ENCODE measurements around the gene PRKCH. TPM values are rescaled to one million over a fixed set of nuclear protein-coding genes. Genes with fewer than 3 reads are reported as not detected.

The PRKCH gene
- total RNA-seq, 4 donors from 2014 or later: 17.9 to 28.7 (median 25.0) TPM

DNA sequence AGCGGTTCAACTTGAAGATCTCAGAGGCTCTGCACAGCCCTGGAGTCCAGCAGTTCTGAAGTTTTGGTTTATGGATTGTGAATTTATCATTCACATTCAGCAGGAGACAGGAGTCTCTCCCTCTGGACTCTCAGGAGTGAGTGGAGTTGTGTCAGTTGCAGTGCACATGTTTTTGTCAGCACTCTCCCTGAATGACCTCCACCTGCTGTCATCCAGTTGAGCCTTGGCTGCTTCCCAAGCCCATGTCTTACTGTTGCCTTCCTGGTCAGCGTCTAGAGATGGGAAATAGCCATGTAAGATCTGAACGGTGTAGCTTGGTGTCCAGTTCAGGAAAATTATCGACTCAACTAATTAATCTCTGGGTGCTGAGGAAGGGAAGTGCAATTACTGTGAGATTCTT, 133.2 kb downstream of the PRKCH start:
- no peak for ATAC-seq
- Histone ChIP-seq H3K4me3 (no peak overlapping the region), H3K36me3 (peaks cover 0 to 12% of the 10 kb centered on the region in 2 donors), H3K27me3 (peaks cover 7% of the 10 kb centered on the region), H3K4me1 (no peaks in the 10 kb centered on the region), H3K9me3 (no peaks in the 10 kb centered on the region), H3K27ac (no peak overlapping the region)
- TF ChIP-seq, protein P1, sequence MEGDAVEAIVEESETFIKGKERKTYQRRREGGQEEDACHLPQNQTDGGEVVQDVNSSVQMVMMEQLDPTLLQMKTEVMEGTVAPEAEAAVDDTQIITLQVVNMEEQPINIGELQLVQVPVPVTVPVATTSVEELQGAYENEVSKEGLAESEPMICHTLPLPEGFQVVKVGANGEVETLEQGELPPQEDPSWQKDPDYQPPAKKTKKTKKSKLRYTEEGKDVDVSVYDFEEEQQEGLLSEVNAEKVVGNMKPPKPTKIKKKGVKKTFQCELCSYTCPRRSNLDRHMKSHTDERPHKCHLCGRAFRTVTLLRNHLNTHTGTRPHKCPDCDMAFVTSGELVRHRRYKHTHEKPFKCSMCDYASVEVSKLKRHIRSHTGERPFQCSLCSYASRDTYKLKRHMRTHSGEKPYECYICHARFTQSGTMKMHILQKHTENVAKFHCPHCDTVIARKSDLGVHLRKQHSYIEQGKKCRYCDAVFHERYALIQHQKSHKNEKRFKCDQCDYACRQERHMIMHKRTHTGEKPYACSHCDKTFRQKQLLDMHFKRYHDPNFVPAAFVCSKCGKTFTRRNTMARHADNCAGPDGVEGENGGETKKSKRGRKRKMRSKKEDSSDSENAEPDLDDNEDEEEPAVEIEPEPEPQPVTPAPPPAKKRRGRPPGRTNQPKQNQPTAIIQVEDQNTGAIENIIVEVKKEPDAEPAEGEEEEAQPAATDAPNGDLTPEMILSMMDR (IDR thresholded peaks at IDR 0.05): no peak
- TF ChIP-seq EP300 (IDR thresholded peaks at IDR 0.05) (no peak), POLR2AphosphoS5 (IDR thresholded peaks at IDR 0.05) (no peak), POLR2A (IDR thresholded peaks at IDR 0.05) (no peak)
- 11 to 61% methylated on average over 2 of the region's 4 CpGs for WGBS, 2 donors (ENCODE audit: low coverage in 1 of 2)

DNA sequence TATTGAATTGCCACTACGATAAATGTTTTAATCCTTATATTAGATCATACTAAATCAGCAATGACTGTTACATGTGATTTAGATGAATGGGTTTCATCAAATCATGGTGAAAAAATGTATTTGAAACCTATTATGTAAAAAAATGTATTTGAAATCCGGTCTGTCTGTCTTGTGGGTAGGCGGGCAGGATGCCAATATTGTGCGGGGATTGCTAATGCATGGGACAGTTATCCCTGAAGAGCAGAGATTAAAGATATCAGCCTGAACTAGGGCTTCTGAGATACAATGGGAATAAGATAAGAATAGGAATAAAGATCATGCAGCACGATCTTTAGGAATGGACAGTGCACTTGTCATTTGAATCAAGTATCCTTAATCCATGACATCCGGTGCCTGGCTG, 134.0 kb downstream of the PRKCH start:
- ATAC-seq: no peak
- WGBS, 2 donors (ENCODE audit: low coverage in 1 of 2): 86 to 90% methylated on average over 6 of the region's 6 CpGs

DNA sequence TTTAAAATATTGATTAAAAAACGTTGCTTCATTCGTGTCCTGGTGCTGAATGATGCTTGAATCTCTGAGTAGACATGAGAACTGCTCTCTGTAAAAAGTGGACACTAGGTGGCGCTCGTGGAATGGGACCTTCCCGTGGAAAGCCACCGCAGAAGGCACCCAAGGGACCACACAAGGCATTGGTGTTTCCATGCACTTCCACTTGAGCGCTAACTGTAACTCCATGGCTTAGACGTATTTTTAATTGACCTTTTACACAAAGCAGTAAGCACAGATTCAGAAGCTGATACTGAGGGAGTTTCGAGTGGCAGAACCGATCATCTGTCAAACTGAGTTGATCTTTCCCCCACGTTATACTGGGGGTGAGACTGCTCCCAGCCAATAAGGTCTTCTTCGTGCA, 135.3 kb downstream of the PRKCH start:
- WGBS, 2 donors (ENCODE audit: low coverage in 1 of 2): 16 to 32% methylated on average over 7 to 12 of the region's 12 CpGs
- Histone ChIP-seq H3K27me3 (peaks cover 7% of the 10 kb centered on the region), H3K9me3 (no peaks in the 10 kb centered on the region), H3K36me3 (peaks cover 0 to 12% of the 10 kb centered on the region in 2 donors), H3K27ac (no peak overlapping the region), H3K4me3 (no peak overlapping the region), H3K4me1 (no peaks in the 10 kb centered on the region)
- ATAC-seq: peak; percentile 73
- TF ChIP-seq, protein P1 (IDR thresholded peaks at IDR 0.05): peak; percentile 76 to 90 (median 80)
- TF ChIP-seq POLR2A (IDR thresholded peaks at IDR 0.05): no peak

More for the DNA sequence above, 134.0 kb downstream of the PRKCH start:
- no peak overlapping the region for H3K27ac ChIP-seq
- no peaks in the 10 kb centered on the region for H3K9me3 ChIP-seq
- H3K36me3 ChIP-seq: peaks cover 0 to 12% of the 10 kb centered on the region in 2 donors
- no peaks in the 10 kb centered on the region for H3K4me1 ChIP-seq
- H3K4me3 ChIP-seq: no peak overlapping the region
- TF ChIP-seq POLR2A (IDR thresholded peaks at IDR 0.05) (no peak), POLR2AphosphoS5 (IDR thresholded peaks at IDR 0.05) (no peak), EP300 (IDR thresholded peaks at IDR 0.05) (no peak)
- TF ChIP-seq, protein P1 (IDR thresholded peaks at IDR 0.05): no peak
- peaks cover 7% of the 10 kb centered on the region for H3K27me3 ChIP-seq

DNA sequence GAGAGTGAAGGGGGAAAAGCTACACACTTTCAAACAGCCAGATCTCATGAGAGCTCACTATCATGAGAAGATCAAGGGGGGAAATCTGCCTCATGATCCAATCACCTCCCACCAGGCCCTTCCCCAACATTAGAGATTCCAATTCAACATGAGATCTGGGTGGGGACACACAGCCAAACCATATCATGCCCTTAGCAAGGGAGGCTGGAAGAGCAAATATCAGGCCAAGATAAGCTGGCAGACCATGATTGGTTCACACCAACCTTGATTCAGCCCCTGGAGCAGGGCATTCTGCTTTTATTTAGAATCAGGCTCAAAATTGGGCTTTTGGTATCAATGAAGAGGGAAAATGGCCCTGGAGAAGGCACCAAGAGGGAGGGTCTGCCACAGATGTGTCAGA, 137.4 kb downstream of the PRKCH start:
- TF ChIP-seq, protein P1 (IDR thresholded peaks at IDR 0.05): no peak
- TF ChIP-seq POLR2AphosphoS5 (IDR thresholded peaks at IDR 0.05) (no peak), POLR2A (IDR thresholded peaks at IDR 0.05) (no peak), EP300 (IDR thresholded peaks at IDR 0.05) (no peak)
- no peak for ATAC-seq
- H3K9me3 ChIP-seq: no peaks in the 10 kb centered on the region
- H3K4me3 ChIP-seq: no peak overlapping the region
- peaks cover 0 to 12% of the 10 kb centered on the region in 2 donors for H3K36me3 ChIP-seq
- peaks cover 0 to 13% (median 0%) of the 10 kb centered on the region in 3 donors for H3K4me1 ChIP-seq
- H3K27me3 ChIP-seq: peaks cover 7% of the 10 kb centered on the region
- no peak overlapping the region for H3K27ac ChIP-seq

DNA sequence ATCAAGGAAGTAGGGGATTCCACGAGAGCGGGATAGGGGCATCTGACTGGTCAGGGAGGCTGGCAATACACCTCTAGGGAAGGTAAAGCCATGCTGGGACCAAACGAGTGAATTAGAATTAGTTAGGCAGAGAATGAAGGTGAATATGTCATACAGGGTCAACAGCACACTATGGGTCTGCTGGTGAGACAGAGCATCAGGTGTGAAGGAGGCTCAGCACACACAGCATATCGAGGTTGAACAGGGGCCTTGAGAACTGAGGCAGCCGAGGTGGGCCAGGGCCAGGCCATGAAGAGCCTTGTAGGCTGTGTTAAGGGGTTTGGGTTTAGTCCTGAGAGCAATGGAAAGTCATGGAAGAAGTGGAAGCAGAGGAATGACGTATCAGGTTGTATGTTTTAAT, 137.8 kb downstream of the PRKCH start:
- H3K27me3 ChIP-seq: peaks cover 7% of the 10 kb centered on the region
- no peaks in the 10 kb centered on the region for H3K9me3 ChIP-seq
- TF ChIP-seq POLR2A (IDR thresholded peaks at IDR 0.05) (no peak), POLR2AphosphoS5 (IDR thresholded peaks at IDR 0.05) (no peak)
- no peak overlapping the region for H3K4me3 ChIP-seq
- WGBS, 2 donors (ENCODE audit: low coverage in 1 of 2): 68 to 77% methylated on average over 6 of the region's 6 CpGs
- H3K36me3 ChIP-seq: peaks cover 0 to 12% of the 10 kb centered on the region in 2 donors
- ATAC-seq: no peak
- H3K27ac ChIP-seq: no peak overlapping the region
- peaks cover 0 to 13% (median 0%) of the 10 kb centered on the region in 3 donors for H3K4me1 ChIP-seq
